ENCODE results near the gene BTNL2.

DNA sequence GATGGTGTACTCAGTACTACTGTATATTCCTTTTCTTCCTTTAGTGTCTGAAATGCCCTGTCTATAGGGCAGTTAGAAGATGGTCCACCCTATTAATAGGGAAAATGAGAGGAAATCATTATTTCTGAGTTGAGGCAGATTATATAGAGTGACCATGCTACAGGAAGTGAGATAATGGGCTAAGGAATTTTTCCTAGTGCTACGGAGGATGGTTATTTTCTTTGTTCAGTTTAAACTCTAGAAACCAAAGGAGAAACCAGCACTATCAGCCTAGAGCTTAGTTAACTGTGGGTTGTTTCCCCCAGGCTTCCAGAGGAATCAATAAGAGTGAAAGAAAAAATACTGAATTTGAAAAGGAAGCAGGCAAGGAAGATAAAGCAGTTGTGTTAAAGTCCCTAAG is 35.8 kb downstream of the BTNL2 start:
- TF ChIP-seq, protein P1, sequence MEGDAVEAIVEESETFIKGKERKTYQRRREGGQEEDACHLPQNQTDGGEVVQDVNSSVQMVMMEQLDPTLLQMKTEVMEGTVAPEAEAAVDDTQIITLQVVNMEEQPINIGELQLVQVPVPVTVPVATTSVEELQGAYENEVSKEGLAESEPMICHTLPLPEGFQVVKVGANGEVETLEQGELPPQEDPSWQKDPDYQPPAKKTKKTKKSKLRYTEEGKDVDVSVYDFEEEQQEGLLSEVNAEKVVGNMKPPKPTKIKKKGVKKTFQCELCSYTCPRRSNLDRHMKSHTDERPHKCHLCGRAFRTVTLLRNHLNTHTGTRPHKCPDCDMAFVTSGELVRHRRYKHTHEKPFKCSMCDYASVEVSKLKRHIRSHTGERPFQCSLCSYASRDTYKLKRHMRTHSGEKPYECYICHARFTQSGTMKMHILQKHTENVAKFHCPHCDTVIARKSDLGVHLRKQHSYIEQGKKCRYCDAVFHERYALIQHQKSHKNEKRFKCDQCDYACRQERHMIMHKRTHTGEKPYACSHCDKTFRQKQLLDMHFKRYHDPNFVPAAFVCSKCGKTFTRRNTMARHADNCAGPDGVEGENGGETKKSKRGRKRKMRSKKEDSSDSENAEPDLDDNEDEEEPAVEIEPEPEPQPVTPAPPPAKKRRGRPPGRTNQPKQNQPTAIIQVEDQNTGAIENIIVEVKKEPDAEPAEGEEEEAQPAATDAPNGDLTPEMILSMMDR (IDR thresholded peaks at IDR 0.05): no peak
- no peak for TF ChIP-seq POLR2A (IDR thresholded peaks at IDR 0.05)
